ENCODE data around the gene MCC. TPM values are rescaled to one million over a fixed set of nuclear protein-coding genes. Genes with fewer than 3 reads are reported as not detected.

MCC gene
- total RNA-seq, 2 donors from 2014 or later: 164 to 187 TPM

DNA sequence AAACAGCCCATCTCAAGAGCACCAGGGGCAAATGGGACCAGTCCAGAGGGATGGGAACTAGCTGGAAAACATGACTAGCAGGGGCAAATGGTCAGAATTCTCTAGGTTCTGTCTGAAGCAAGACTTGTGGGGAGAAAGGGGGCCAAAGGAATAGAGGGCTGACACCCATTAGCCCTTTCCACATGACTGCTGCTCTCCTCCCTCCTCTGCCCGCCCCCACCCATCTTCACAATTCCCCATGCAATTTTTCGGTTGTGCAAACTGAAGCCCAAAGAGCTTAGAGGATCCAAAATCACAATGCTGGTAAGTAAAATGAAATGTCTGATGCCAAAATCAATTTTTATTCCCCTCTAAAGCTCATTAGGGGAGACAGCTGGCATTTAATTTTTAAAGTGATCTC, 304.6 kb downstream of the MCC start:
- peaks cover 28% of the 10 kb centered on the region for H3K4me1 ChIP-seq (ENCODE audit: control insufficient read depth, insufficient read depth, low read length)
- H3K9me3 ChIP-seq (ENCODE audit: control insufficient read depth, low read length): no peaks in the 10 kb centered on the region
- H3K4me1 Mint-ChIP-seq: peaks cover 79% of the 10 kb centered on the region

DNA sequence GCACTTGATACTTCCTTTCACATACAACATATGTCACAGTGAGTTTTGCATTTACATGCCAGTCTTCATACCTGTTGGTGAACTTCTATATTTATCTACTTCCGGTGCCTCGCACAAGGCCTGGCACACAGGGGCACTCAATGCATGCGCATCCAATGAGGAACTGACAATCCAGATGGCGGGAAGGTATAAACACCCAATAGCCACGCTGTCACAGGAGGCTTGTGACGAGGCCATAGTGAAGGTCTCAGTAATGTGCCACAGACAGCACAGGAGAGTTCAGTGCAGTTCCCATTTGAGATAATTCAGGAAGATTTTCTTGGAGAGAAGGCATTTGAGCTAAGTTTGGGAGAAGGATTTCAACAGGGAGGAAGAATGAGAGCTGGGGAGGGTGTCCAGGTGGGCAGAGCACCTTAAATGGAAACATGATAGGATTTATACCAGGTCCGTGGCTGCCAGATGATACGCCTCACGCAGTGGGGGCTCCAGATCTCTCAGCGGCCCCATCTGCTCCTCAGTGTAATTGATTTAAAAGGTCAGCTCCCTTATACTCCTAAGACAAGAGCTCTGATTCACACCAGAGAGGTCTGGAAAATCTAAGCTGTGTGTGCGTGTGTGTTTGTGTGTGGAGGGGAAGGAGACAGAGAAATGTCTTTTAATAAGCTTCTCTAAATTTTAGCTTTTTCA, 305.5 kb downstream of the MCC start:
- TF ChIP-seq, protein P1, sequence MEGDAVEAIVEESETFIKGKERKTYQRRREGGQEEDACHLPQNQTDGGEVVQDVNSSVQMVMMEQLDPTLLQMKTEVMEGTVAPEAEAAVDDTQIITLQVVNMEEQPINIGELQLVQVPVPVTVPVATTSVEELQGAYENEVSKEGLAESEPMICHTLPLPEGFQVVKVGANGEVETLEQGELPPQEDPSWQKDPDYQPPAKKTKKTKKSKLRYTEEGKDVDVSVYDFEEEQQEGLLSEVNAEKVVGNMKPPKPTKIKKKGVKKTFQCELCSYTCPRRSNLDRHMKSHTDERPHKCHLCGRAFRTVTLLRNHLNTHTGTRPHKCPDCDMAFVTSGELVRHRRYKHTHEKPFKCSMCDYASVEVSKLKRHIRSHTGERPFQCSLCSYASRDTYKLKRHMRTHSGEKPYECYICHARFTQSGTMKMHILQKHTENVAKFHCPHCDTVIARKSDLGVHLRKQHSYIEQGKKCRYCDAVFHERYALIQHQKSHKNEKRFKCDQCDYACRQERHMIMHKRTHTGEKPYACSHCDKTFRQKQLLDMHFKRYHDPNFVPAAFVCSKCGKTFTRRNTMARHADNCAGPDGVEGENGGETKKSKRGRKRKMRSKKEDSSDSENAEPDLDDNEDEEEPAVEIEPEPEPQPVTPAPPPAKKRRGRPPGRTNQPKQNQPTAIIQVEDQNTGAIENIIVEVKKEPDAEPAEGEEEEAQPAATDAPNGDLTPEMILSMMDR (conservative IDR thresholded peaks at IDR 0.05): no peak
- peaks cover 64% of the 10 kb centered on the region for H3K36me3 ChIP-seq (ENCODE audit: control insufficient read depth, insufficient read depth, low read length)
- no peaks in the 10 kb centered on the region for H3K9me3 ChIP-seq (ENCODE audit: control insufficient read depth, low read length)
- H3K27me3 ChIP-seq (ENCODE audit: control insufficient read depth, insufficient read depth, low read length, poor library complexity, severe bottlenecking): no peaks in the 10 kb centered on the region
- Mint-ChIP-seq H3K36me3 (ENCODE audit: low read depth) (peaks cover 40% of the 10 kb centered on the region), H3K4me3 (no peak overlapping the region), H3K27me3 (ENCODE audit: insufficient read depth) (no peaks in the 10 kb centered on the region), H3K27ac (peak overlapping the region; percentile 71), H3K9me3 (no peaks in the 10 kb centered on the region), H3K4me1 (peaks cover 87% of the 10 kb centered on the region)
- DNase-seq: peak; percentile 18
- H3K4me3 ChIP-seq (ENCODE audit: low read length): no peak overlapping the region
- H3K4me1 ChIP-seq (ENCODE audit: control insufficient read depth, insufficient read depth, low read length): peaks cover 33% of the 10 kb centered on the region
- WGBS, 2 experiments (ENCODE audit: insufficient coverage in 1 of 2, insufficient read length in 1 of 2): 96 to 97% methylated on average over 8 to 10 of the region's 11 CpGs
- no peak overlapping the region for H3K9ac ChIP-seq (ENCODE audit: extremely low read depth, low read length, poor library complexity, severe bottlenecking)
- no peak overlapping the region for H3K27ac ChIP-seq (ENCODE audit: low read depth, low read length)

More for the DNA sequence above, 304.6 kb downstream of the MCC start:
- Histone ChIP-seq H3K9ac (ENCODE audit: extremely low read depth, low read length, poor library complexity, severe bottlenecking) (no peak overlapping the region), H3K27ac (ENCODE audit: low read depth, low read length) (no peak overlapping the region), H3K36me3 (ENCODE audit: control insufficient read depth, insufficient read depth, low read length) (peaks cover 68% of the 10 kb centered on the region), H3K4me3 (ENCODE audit: low read length) (no peak overlapping the region), H3K27me3 (ENCODE audit: control insufficient read depth, insufficient read depth, low read length, poor library complexity, severe bottlenecking) (no peaks in the 10 kb centered on the region)
- H3K9me3 Mint-ChIP-seq: no peaks in the 10 kb centered on the region
- H3K27ac Mint-ChIP-seq: no peak overlapping the region
- H3K36me3 Mint-ChIP-seq (ENCODE audit: low read depth): peaks cover 45% of the 10 kb centered on the region
- no peaks in the 10 kb centered on the region for H3K27me3 Mint-ChIP-seq (ENCODE audit: insufficient read depth)
- peak; percentile 18 for DNase-seq
- TF ChIP-seq, protein P1 (conservative IDR thresholded peaks at IDR 0.05): no peak
- WGBS, 2 experiments (ENCODE audit: insufficient coverage in 1 of 2, insufficient read length in 1 of 2): 82 to 86% methylated on average over 2 of the region's 2 CpGs
- H3K4me3 Mint-ChIP-seq: no peak overlapping the region

DNA sequence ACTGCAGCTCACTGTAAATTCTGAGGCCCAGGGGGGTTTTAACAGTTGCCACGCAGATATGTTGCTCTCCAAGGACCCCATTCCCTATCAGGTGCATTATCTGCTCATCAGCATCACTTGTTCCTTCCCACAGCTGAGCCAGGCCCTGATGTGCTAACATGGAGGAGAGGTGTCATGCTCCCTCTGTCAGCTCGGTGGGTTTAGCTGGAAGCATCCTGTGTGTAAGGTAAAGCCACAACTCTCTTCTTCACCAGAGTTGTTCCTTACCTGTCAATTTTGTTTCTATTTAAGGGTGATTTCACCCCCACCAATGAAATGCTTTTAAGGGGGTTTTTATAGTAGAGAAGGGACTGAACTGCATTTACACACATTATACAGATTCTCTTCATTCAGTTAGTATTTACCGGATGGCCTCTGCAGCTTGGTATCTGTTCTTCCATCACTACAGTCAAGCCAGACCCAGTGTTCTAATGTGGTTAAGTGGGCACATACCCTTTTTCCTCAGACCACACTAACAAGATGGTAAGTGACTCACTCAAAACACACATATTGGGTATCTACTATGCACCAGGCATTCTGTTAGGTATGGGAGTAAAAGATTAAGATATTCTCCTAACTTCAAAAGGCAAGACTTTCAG, 306.3 kb downstream of the MCC start:
- Mint-ChIP-seq H3K27me3 (ENCODE audit: insufficient read depth) (no peaks in the 10 kb centered on the region), H3K36me3 (ENCODE audit: low read depth) (peaks cover 42% of the 10 kb centered on the region), H3K27ac (no peak overlapping the region), H3K9me3 (no peaks in the 10 kb centered on the region), H3K4me1 (peaks cover 89% of the 10 kb centered on the region), H3K4me3 (no peak overlapping the region)
- H3K4me1 ChIP-seq (ENCODE audit: control insufficient read depth, insufficient read depth, low read length): peaks cover 34% of the 10 kb centered on the region
- no peak overlapping the region for H3K9ac ChIP-seq (ENCODE audit: extremely low read depth, low read length, poor library complexity, severe bottlenecking)
- WGBS, 2 experiments (ENCODE audit: insufficient coverage in 1 of 2, insufficient read length in 1 of 2): 93 to 100% methylated on average over 1 to 3 of the region's 3 CpGs
- H3K9me3 ChIP-seq (ENCODE audit: control insufficient read depth, low read length): no peaks in the 10 kb centered on the region
- TF ChIP-seq, protein P1 (conservative IDR thresholded peaks at IDR 0.05): no peak
- peaks cover 66% of the 10 kb centered on the region for H3K36me3 ChIP-seq (ENCODE audit: control insufficient read depth, insufficient read depth, low read length)
- H3K4me3 ChIP-seq (ENCODE audit: low read length): no peak overlapping the region
- peak; percentile 40 for DNase-seq
- H3K27me3 ChIP-seq (ENCODE audit: control insufficient read depth, insufficient read depth, low read length, poor library complexity, severe bottlenecking): no peaks in the 10 kb centered on the region
- H3K27ac ChIP-seq (ENCODE audit: low read depth, low read length): no peak overlapping the region
